Measurements from ENCODE around the gene IRAK1. TPM values are rescaled to one million over a fixed set of nuclear protein-coding genes. Genes with fewer than 3 reads are reported as not detected.

The IRAK1 gene
- total RNA-seq, 1 donor from 2014 or later, result 74.2 TPM

DNA sequence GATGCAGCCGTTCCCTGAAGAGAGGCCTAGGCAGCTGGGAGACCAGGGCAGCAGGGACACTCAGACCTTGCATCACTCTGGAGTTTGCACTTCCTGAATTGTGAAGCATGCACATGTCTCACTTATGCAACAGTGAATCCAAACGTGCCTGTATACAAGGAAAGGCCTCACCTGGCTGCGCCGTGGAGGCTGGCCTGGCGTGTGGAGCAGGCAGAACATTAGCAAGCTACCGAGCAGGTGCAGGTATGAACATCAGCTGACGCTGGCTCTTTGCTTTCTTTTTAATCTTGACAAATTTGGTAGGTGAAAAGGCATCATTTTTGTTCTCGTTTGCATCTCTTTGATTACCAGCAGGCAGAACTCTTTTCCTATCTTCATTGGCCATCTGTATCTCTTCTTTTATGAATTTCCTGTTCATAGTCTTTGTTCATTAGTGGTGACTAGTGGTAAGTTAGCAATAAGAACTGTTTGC is 37.1 kb upstream of the IRAK1 start:
- DNase-seq (ENCODE audit: extremely low spot score, unreplicated experiment), result no peak
- Mint-ChIP-seq H3K36me3 (ENCODE audit: unreplicated experiment) (no peaks in the 10 kb centered on the region), H3K27me3 (ENCODE audit: unreplicated experiment) (no peaks in the 10 kb centered on the region), H3K4me3 (ENCODE audit: unreplicated experiment) (no peak overlapping the region), H3K27ac (ENCODE audit: unreplicated experiment) (no peak overlapping the region), H3K9me3 (ENCODE audit: unreplicated experiment) (no peaks in the 10 kb centered on the region), H3K4me1 (ENCODE audit: unreplicated experiment) (peaks cover 39% of the 10 kb centered on the region)
- no peak for TF ChIP-seq CTCF (IDR thresholded peaks at IDR 0.05)

DNA sequence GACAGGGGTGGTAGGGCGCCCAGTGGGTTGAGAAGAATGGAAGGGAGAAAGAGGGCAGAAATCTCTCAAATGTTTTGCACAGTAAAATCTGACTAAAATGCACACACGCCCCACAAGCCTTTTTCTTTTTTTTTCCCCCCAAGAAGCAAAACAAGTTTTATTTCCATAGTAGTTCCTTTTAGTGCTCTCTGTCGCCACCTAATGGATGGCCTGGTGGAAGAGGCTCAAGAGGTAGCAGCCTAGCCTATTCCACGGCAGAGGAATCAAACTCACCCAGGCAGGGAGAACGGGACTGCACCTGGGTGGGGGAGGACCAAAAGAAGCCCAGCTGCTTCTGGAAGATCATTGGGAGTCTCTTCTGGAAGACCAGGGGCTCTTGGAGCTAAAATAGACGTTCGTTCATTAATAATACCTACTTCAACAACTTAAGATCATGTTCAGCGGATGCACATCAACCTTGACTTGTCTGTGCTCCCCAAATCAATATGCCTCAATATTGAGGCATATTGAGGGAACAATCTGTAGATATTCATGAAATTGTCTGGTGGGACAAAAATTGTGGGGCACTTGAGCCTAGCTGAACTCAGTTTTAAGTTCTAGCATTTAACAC is 31.6 kb upstream of the IRAK1 start:
- Mint-ChIP-seq H3K36me3 (ENCODE audit: unreplicated experiment) (peaks cover 7% of the 10 kb centered on the region), H3K27me3 (ENCODE audit: unreplicated experiment) (no peaks in the 10 kb centered on the region), H3K9me3 (ENCODE audit: unreplicated experiment) (no peaks in the 10 kb centered on the region), H3K4me3 (ENCODE audit: unreplicated experiment) (no peak overlapping the region), H3K4me1 (ENCODE audit: unreplicated experiment) (peaks cover 33% of the 10 kb centered on the region), H3K27ac (ENCODE audit: unreplicated experiment) (peak overlapping the region; percentile 48)
- peak; percentile 81 for TF ChIP-seq CTCF (IDR thresholded peaks at IDR 0.05)
- DNase-seq (ENCODE audit: extremely low spot score, unreplicated experiment), result no peak

GRCh38 chrX:154050113-154050495 is 30.4 kb upstream of the IRAK1 start:
- no peak for DNase-seq (ENCODE audit: extremely low spot score, unreplicated experiment)
- no peaks in the 10 kb centered on the region for H3K27me3 Mint-ChIP-seq (ENCODE audit: unreplicated experiment)
- peaks cover 40% of the 10 kb centered on the region for H3K4me1 Mint-ChIP-seq (ENCODE audit: unreplicated experiment)
- no peak overlapping the region for H3K27ac Mint-ChIP-seq (ENCODE audit: unreplicated experiment)
- H3K36me3 Mint-ChIP-seq (ENCODE audit: unreplicated experiment), result peaks cover 7% of the 10 kb centered on the region
- no peaks in the 10 kb centered on the region for H3K9me3 Mint-ChIP-seq (ENCODE audit: unreplicated experiment)
- TF ChIP-seq CTCF (IDR thresholded peaks at IDR 0.05), result no peak
- no peak overlapping the region for H3K4me3 Mint-ChIP-seq (ENCODE audit: unreplicated experiment)

- H3K27me3 Mint-ChIP-seq (ENCODE audit: unreplicated experiment), result no peaks in the 10 kb centered on the region
- TF ChIP-seq CTCF (IDR thresholded peaks at IDR 0.05), result no peak
- H3K4me3 Mint-ChIP-seq (ENCODE audit: unreplicated experiment), result no peak overlapping the region
- peaks cover 7% of the 10 kb centered on the region for H3K36me3 Mint-ChIP-seq (ENCODE audit: unreplicated experiment)
- DNase-seq (ENCODE audit: extremely low spot score, unreplicated experiment), result no peak
- peaks cover 43% of the 10 kb centered on the region for H3K4me1 Mint-ChIP-seq (ENCODE audit: unreplicated experiment)
- H3K27ac Mint-ChIP-seq (ENCODE audit: unreplicated experiment), result no peak overlapping the region
- H3K9me3 Mint-ChIP-seq (ENCODE audit: unreplicated experiment), result no peaks in the 10 kb centered on the region
Measured at GRCh38 chrX:154049209-154050112, 29.8 kb upstream of the IRAK1 start.

- TF ChIP-seq CTCF (IDR thresholded peaks at IDR 0.05), result no peak
- Mint-ChIP-seq H3K9me3 (ENCODE audit: unreplicated experiment) (no peaks in the 10 kb centered on the region), H3K4me3 (ENCODE audit: unreplicated experiment) (no peak overlapping the region)
Measured at GRCh38 chrX:154048398-154048797, 28.7 kb upstream of the IRAK1 start.

More at GRCh38 chrX:154048398-154048797, 28.7 kb upstream of the IRAK1 start:
- DNase-seq (ENCODE audit: extremely low spot score, unreplicated experiment), result no peak
- H3K27ac Mint-ChIP-seq (ENCODE audit: unreplicated experiment), result peak overlapping the region; percentile 5
- H3K36me3 Mint-ChIP-seq (ENCODE audit: unreplicated experiment), result peaks cover 7% of the 10 kb centered on the region
- H3K4me1 Mint-ChIP-seq (ENCODE audit: unreplicated experiment), result peaks cover 52% of the 10 kb centered on the region
- no peaks in the 10 kb centered on the region for H3K27me3 Mint-ChIP-seq (ENCODE audit: unreplicated experiment)
